ENCODE data around the gene GC.

GRCh38 chr4:71827826-71828225, 43.9 kb upstream of the GC start:
- TF ChIP-seq CTCF (IDR thresholded peaks at IDR 0.05) (no peak), EZH2 (IDR thresholded peaks at IDR 0.05) (no peak), EZH2phosphoT487 (IDR thresholded peaks at IDR 0.05) (no peak)

Data from neural progenitor cell (in vitro differentiated cells).